WERI-Rb-1 (cell line): Measurements from ENCODE around the gene NDST3.

Source experiments
- DNase-seq: peaks from one replicate; pipeline ENCODE4 v3.0.0-alpha.2; 2020
- H3K27ac ChIP-seq: fragments of 250-450 bp; sonication (Bioruptor Pico); 2 replicates; pipeline ENCODE4 v1.5.1; 2020; ENCODE audit warnings: mild to moderate bottlenecking, moderate library complexity
- H3K27me3 ChIP-seq: fragments of 250-450 bp; sonication (Bioruptor Pico); 2 replicates; pipeline ENCODE4 v1.5.1; 2021; ENCODE audit warnings: mild to moderate bottlenecking, low read depth, moderate library complexity; ENCODE audit not compliant: insufficient read depth, severe bottlenecking
- H3K36me3 ChIP-seq: fragments of 250-450 bp; sonication (Bioruptor Pico); 2 replicates; pipeline ENCODE4 v1.5.1; 2020; ENCODE audit warnings: mild to moderate bottlenecking, moderate library complexity
- H3K4me3 ChIP-seq: 2 replicates; pipeline ENCODE4 v1.5.1; 2011; ENCODE audit warnings: low read depth, mild to moderate bottlenecking, control low read depth, low read length
- H3K9me3 ChIP-seq: fragments of 250-450 bp; sonication (Bioruptor Pico); 2 replicates; pipeline ENCODE4 v1.5.1; 2021; ENCODE audit warnings: mild to moderate bottlenecking, moderate library complexity; ENCODE audit not compliant: severe bottlenecking
- TF ChIP-seq, protein P1 (sequence below): IDR thresholded peaks from 2 replicates; pipeline ENCODE4 v1.5.1; 2011; ENCODE audit warnings: low read depth, mild to moderate bottlenecking, control low read depth, inconsistent platforms, low read length

NDST3 gene

DNA sequence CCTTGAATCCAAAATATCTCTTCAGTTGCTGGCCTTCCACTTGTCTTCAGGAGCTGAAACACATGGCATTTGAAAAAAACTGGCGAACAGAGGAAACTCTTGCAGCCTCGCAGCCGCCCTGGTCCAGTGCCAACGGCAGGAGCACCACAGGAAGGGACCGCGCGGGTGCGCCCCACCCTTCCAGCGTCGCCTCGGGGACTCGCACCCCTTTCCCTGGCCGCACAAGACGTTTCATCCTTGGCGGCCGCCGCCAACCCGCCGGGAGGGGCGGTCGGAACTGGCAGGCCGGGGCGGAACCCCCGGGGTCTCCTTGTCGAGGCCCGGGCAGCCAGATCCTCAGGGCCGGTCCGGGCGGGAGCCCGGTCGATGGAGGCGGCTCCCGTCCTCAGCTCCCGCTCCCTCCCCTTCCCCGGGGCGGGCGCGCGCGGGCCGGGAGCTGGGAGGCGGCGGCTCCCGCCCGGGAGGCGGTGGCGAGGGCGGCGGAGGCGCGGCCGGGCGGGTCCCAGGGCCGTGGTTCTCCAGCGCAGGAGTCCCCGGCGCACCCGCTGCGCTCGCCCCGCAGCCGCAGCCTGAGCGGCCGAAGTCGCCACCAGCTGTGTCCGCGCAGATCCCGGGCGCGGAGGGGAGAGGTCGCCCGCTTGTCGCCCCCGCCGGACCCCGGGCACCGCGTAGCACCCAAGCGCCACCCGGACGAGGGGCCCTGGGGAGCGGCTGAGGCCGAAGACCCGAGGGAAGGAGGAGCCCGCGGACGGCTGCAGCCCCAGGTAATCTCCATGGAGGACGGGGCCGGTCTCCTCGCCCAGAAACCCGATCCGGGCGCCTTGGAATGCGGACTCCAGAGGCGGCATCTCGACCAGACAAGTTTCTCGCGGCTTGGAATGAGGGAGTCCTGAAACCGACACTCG lies 886 bp upstream of the NDST3 start:
- Histone ChIP-seq H3K27ac (no peak overlapping the region), H3K4me3 (peak overlapping the region; percentile 61)

DNA sequence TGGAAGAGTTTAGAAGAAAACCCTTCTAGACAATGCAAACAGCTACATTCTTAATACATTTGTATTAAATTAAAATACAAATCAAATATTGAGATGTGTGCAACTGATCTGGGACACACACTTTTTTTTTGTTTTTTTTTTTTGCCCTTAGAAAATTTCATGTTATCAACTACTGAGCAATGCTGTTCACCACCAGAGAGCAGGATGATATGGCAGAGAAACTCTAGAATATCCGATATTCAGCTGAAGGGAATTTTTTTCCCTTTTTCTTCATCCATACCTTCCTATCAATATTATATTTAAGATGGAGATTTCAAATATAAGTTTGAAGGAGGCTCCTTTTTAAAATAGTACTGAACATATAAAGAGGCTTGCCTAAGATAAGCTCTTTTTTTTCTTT lies 1.0 kb downstream of the NDST3 start:
- Histone ChIP-seq H3K27ac (no peak overlapping the region), H3K27me3 (no peaks in the 10 kb centered on the region), H3K9me3 (no peaks in the 10 kb centered on the region), H3K36me3 (no peaks in the 10 kb centered on the region), H3K4me3 (no peak overlapping the region)
- DNase-seq = no peak
- TF ChIP-seq, protein P1, sequence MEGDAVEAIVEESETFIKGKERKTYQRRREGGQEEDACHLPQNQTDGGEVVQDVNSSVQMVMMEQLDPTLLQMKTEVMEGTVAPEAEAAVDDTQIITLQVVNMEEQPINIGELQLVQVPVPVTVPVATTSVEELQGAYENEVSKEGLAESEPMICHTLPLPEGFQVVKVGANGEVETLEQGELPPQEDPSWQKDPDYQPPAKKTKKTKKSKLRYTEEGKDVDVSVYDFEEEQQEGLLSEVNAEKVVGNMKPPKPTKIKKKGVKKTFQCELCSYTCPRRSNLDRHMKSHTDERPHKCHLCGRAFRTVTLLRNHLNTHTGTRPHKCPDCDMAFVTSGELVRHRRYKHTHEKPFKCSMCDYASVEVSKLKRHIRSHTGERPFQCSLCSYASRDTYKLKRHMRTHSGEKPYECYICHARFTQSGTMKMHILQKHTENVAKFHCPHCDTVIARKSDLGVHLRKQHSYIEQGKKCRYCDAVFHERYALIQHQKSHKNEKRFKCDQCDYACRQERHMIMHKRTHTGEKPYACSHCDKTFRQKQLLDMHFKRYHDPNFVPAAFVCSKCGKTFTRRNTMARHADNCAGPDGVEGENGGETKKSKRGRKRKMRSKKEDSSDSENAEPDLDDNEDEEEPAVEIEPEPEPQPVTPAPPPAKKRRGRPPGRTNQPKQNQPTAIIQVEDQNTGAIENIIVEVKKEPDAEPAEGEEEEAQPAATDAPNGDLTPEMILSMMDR = no peak

More for the DNA sequence above, 886 bp upstream of the NDST3 start:
- no peaks in the 10 kb centered on the region for H3K9me3 ChIP-seq
- TF ChIP-seq, protein P1 = peak; percentile 46
- DNase-seq = peak; percentile 73
- H3K27me3 ChIP-seq = no peaks in the 10 kb centered on the region
- no peaks in the 10 kb centered on the region for H3K36me3 ChIP-seq

DNA sequence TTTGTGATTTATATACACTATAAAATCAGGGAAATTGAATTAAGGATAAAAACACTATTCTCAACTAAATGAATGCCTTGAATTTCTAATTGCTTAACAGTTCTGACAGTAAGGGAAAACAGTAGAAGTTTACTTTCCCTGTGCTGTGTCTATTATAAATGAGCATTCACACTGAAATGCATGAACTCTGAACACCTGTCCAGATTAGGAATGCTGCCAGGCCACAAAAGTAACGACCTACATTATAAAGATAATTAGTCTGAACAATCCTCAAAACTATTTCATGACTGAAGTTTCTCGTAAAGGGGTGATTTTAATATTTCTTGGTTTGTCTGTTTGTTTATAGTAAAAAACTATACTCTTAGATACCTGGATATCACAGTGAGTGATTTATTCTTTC lies 2.0 kb downstream of the NDST3 start:
- Histone ChIP-seq H3K4me3 (no peak overlapping the region), H3K27ac (no peak overlapping the region), H3K27me3 (no peaks in the 10 kb centered on the region), H3K36me3 (no peaks in the 10 kb centered on the region), H3K9me3 (no peaks in the 10 kb centered on the region)
- TF ChIP-seq, protein P1 = no peak
- DNase-seq = no peak

DNA sequence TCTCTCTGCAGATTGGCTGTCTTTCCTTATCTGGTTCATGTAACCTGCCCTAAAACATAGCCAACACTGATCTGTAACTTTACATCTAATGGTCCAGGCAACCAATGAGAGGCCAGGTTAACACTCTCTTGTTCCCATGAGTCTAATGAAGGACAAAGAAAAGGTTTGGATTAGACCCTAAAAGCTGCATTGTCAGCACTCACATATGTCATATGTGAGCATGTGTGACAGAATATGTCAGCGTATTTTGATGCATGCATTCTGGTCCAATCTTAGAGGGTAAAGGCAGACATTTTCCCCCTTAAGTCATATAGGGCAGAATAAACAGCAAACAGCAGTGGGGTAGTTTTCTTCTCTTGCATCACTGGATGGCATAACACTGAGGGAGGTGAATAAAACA lies 3.7 kb downstream of the NDST3 start:
- no peaks in the 10 kb centered on the region for H3K9me3 ChIP-seq
- DNase-seq = no peak
- TF ChIP-seq, protein P1 = no peak
- H3K27ac ChIP-seq = no peak overlapping the region
- no peak overlapping the region for H3K4me3 ChIP-seq
- no peaks in the 10 kb centered on the region for H3K36me3 ChIP-seq
- H3K27me3 ChIP-seq = no peaks in the 10 kb centered on the region

DNA sequence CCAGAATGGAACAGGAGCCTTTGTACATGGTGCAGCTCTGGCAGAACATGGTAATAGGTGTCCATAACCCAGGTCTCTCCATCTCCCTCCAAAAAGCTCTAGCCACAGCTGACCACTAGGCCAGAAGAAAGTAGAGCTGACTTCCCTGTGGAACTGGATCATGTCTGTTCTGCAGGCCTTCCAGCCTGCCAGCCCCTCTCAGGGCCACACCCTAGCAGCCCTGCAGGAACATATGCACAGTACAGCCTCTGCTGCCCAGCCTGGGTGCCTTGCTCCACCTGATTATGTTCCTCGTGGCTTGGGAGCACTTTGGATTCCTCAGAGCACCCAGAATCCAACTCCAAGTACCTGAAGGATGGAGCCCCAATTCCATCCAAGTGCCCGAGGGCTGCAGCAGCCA lies 12.0 kb downstream of the NDST3 start:
- H3K27ac ChIP-seq = no peak overlapping the region
- H3K27me3 ChIP-seq = no peaks in the 10 kb centered on the region
- no peak overlapping the region for H3K4me3 ChIP-seq
- no peak for DNase-seq
- no peaks in the 10 kb centered on the region for H3K9me3 ChIP-seq
- TF ChIP-seq, protein P1 = no peak
- H3K36me3 ChIP-seq = no peaks in the 10 kb centered on the region
